Measurements from ENCODE around the gene SP8.
A peak's percentile ranks its signal among the peaks of the same experiment; 100 is the strongest.

Gene SP8

DNA sequence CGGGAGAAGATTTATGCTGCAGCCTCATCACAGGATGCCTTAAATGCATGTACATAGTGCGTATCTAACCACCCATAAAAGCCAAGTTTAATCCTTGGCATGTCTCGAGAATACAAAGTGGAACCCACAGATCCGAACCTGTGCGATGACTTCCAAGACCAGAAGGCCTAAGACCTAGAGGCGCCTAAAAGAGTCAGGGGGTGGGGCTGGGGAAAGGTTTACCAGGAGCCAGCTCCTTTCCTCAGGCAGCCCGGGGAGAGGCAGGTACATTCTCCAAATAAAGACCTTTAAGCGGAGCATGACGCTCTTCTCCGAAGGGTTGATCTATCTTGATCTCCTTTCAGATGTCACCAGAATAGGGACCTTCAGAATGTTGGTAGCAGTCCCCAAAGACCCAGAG lies 9.7 kb downstream of the SP8 start:
- TF ChIP-seq CTCF (conservative IDR thresholded peaks at IDR 0.05; ENCODE audit: low read depth, low read length), result no peak
- Histone ChIP-seq H3K4me3 (IDR thresholded peaks at IDR 0.05; ENCODE audit: insufficient read depth, low read depth, low read length) (no peak overlapping the region), H3K27me3 (ENCODE audit: insufficient read depth, low read depth) (no peaks in the 10 kb centered on the region), H3K4me1 (ENCODE audit: low read depth, poor library complexity, severe bottlenecking) (no peaks in the 10 kb centered on the region), H3K36me3 (ENCODE audit: insufficient read depth) (no peaks in the 10 kb centered on the region), H3K4me2 (peak overlapping the region; percentile 58; the same call in 1 of the 2 replicates), H3K9ac (no peak overlapping the region), H2AFZ (ENCODE audit: low read depth) (peak overlapping the region; percentile 84; the same call in 1 of the 2 replicates), H4K20me1 (ENCODE audit: insufficient read depth) (no peaks in the 10 kb centered on the region), H3K27ac (no peak overlapping the region), H3K79me2 (ENCODE audit: insufficient read depth, low read depth) (no peaks in the 10 kb centered on the region)

GRCh38 chr7:20776214-20776911 lies 10.3 kb downstream of the SP8 start:
- H3K27me3 ChIP-seq (ENCODE audit: insufficient read depth, low read depth), result no peaks in the 10 kb centered on the region
- H3K36me3 ChIP-seq (ENCODE audit: insufficient read depth), result no peaks in the 10 kb centered on the region
- H3K4me1 ChIP-seq (ENCODE audit: low read depth, poor library complexity, severe bottlenecking), result no peaks in the 10 kb centered on the region
- no peaks in the 10 kb centered on the region for H3K79me2 ChIP-seq (ENCODE audit: insufficient read depth, low read depth)
- H3K4me2 ChIP-seq, result no peak overlapping the region
- H3K9ac ChIP-seq, result no peak overlapping the region
- TF ChIP-seq CTCF (conservative IDR thresholded peaks at IDR 0.05; ENCODE audit: low read depth, low read length), result no peak
- no peak overlapping the region for H3K4me3 ChIP-seq (IDR thresholded peaks at IDR 0.05; ENCODE audit: insufficient read depth, low read depth, low read length)
- no peak overlapping the region for H2AFZ ChIP-seq (ENCODE audit: low read depth)
- H3K27ac ChIP-seq, result no peak overlapping the region
- no peaks in the 10 kb centered on the region for H4K20me1 ChIP-seq (ENCODE audit: insufficient read depth)

DNA sequence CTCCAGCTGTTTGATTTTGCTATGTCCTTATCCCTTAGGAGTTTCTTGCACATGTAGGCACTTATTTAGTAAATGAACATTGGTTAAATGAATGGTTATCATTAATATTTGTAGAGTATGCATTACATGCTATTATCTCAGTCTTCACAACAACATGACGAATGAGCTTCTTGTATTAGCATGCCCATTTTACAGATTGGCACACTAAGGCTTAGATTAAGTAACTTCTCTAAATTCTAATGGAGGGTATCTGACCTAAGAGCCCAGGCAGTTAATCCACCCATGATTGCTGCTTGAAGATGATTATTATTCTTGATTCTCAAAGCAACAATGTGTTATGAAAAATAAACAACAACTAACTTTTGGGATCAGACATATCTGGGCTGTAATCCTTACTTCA lies 32.7 kb downstream of the SP8 start:
- H3K27ac ChIP-seq, result no peak overlapping the region
- no peak for TF ChIP-seq CTCF (conservative IDR thresholded peaks at IDR 0.05; ENCODE audit: low read depth, low read length)
- no peaks in the 10 kb centered on the region for H3K27me3 ChIP-seq (ENCODE audit: insufficient read depth, low read depth)
- no peak overlapping the region for H3K9ac ChIP-seq
- no peaks in the 10 kb centered on the region for H4K20me1 ChIP-seq (ENCODE audit: insufficient read depth)
- H3K36me3 ChIP-seq (ENCODE audit: insufficient read depth), result no peaks in the 10 kb centered on the region
- H2AFZ ChIP-seq (ENCODE audit: low read depth), result no peak overlapping the region
- H3K4me2 ChIP-seq, result no peak overlapping the region
- H3K4me1 ChIP-seq (ENCODE audit: low read depth, poor library complexity, severe bottlenecking), result no peaks in the 10 kb centered on the region
- H3K79me2 ChIP-seq (ENCODE audit: insufficient read depth, low read depth), result no peaks in the 10 kb centered on the region
- H3K4me3 ChIP-seq (IDR thresholded peaks at IDR 0.05; ENCODE audit: insufficient read depth, low read depth, low read length), result no peak overlapping the region

DNA sequence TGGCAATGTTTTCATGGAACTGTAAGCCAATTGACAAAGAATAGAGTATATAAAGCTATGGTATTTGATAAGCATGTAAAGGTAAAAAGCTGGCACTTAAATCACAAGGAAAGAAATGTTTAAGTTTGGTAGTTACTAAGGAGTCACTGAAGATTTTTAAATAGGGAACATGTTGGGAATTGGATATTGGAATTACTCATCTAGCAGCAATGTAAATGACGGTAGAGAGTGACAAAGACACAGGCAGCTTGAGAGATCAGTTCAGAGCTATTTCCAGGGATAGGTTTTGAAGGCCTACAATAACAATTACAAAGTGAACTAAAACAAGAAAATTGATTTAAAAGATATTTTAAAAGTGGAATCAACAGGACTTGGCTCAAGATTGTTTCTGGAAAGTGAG lies 36.8 kb downstream of the SP8 start:
- H4K20me1 ChIP-seq (ENCODE audit: insufficient read depth), result no peaks in the 10 kb centered on the region
- H3K27ac ChIP-seq, result no peak overlapping the region
- H3K79me2 ChIP-seq (ENCODE audit: insufficient read depth, low read depth), result no peaks in the 10 kb centered on the region
- no peaks in the 10 kb centered on the region for H3K27me3 ChIP-seq (ENCODE audit: insufficient read depth, low read depth)
- no peak overlapping the region for H2AFZ ChIP-seq (ENCODE audit: low read depth)
- H3K4me2 ChIP-seq, result no peak overlapping the region
- H3K9ac ChIP-seq, result no peak overlapping the region
- TF ChIP-seq CTCF (conservative IDR thresholded peaks at IDR 0.05; ENCODE audit: low read depth, low read length), result no peak
- H3K4me3 ChIP-seq (IDR thresholded peaks at IDR 0.05; ENCODE audit: insufficient read depth, low read depth, low read length), result no peak overlapping the region
- no peaks in the 10 kb centered on the region for H3K36me3 ChIP-seq (ENCODE audit: insufficient read depth)
- no peaks in the 10 kb centered on the region for H3K4me1 ChIP-seq (ENCODE audit: low read depth, poor library complexity, severe bottlenecking)

Data from KMS-11 (cell line).